Measurements from ENCODE around the gene SLC38A4. TPM values are rescaled to one million over a fixed set of nuclear protein-coding genes. Genes with fewer than 3 reads are reported as not detected.

Gene SLC38A4
- total and polyA plus RNA-seq, 2 of the 8 experiments (the other 6 are each of a cell fraction or from before 2014, with no cell fraction given) = 6.7 to 15.4 TPM

DNA sequence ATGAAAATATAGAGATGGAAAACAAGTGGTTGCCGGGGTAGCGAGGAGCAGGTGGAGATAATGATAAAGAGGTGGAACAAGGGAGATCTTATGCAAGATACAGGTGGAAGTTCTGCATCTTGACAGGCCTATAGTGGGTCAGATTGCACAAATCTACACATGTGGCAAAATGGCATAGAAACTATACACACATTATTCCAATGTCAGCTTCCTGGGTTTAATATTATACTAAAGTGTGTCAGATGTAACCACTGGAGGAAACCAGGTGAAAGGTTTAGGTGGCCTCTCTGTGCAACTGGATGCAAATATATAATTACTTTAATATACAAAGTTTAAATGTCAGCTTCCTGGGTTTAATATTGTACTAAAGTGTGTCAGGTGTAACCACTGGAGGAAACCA lies 1.1 kb downstream of the SLC38A4 start:
- H3K14ac ChIP-seq (ENCODE audit: insufficient read length) = no peak overlapping the region
- ChIA-PET CTCF (ENCODE audit: partially characterized antibody) (interaction anchor here (0.6 to 1.0 kb wide), 4 partner anchors 56 to 195 kb away, joined by 3 read pairs; no protein-coding TSS in a partner anchor), POLR2A (ENCODE audit: partially characterized antibody) (no interaction called here)
- H2BK20ac ChIP-seq (ENCODE audit: low read length) = no peak overlapping the region
- H4K91ac ChIP-seq (replicated peaks; ENCODE audit: insufficient read length, low read length) = no peak overlapping the region
- no peaks in the 10 kb centered on the region for H3K9me3 ChIP-seq (ENCODE audit: insufficient read depth in 2 of 2, low read depth in 1 of 2, low read length in 1 of 2)
- H3K9ac ChIP-seq (replicated peaks in 1 of 4; ENCODE audit: extremely low read depth in 1 of 4, low read depth in 3 of 4, low read length in 3 of 4) = no peak overlapping the region
- no peak overlapping the region for H3K18ac ChIP-seq (ENCODE audit: extremely low read depth, low read length)
- no peak overlapping the region for H2AFZ ChIP-seq (ENCODE audit: low read length)
- no peak overlapping the region for H3K27ac ChIP-seq (ENCODE audit: low read depth, low read length)
- no peaks in the 10 kb centered on the region for H3K79me2 ChIP-seq (ENCODE audit: control insufficient read depth in 1 of 2, insufficient read depth in 2 of 2, low read length in 2 of 2)
- peaks cover 0 to 4% (median 3%) of the 10 kb centered on the region in 4 experiments; a peak in 4 of 7 replicates for H3K27me3 ChIP-seq (replicated peaks in 1 of 4; ENCODE audit: control insufficient read depth in 3 of 4, extremely low read depth in 1 of 4, insufficient read depth in 3 of 4, low read length in 3 of 4)
- no peak overlapping the region for H4K8ac ChIP-seq (ENCODE audit: extremely low read depth, insufficient read depth, low read length)
- no peak for DNase-seq (ENCODE audit: low read depth in 1 of 2, low spot score in 2 of 2)
- no peak overlapping the region for H2BK5ac ChIP-seq (ENCODE audit: low read depth, low read length)
- peaks cover 3% of the 10 kb centered on the region for H3K23me2 ChIP-seq (ENCODE audit: low read depth, low read length)
- H2BK120ac ChIP-seq (replicated peaks; ENCODE audit: low read depth, low read length) = no peak overlapping the region
- no peak overlapping the region for H4K5ac ChIP-seq (ENCODE audit: insufficient read length, low read depth, low read length)
- H3K4me1 ChIP-seq (replicated peaks in 1 of 4; ENCODE audit: control insufficient read depth in 3 of 4, insufficient read depth in 4 of 4, low read length in 3 of 4) = peaks cover 0 to 7% (median 0%) of the 10 kb centered on the region in 4 experiments; a peak in 1 of 7 replicates
- no peak overlapping the region for H3K4ac ChIP-seq (replicated peaks; ENCODE audit: insufficient read length, low read depth, low read length)
- H2BK15ac ChIP-seq (ENCODE audit: low read length) = no peak overlapping the region
- no peaks in the 10 kb centered on the region for H4K20me1 ChIP-seq (replicated peaks in 1 of 2; ENCODE audit: control insufficient read depth in 1 of 2, insufficient read depth in 2 of 2, low read length in 2 of 2)
- 88% methylated on average over 2 of the region's 2 CpGs; no CpG with 5 or more reads in 1 of the 2 experiments for WGBS, 2 experiments (ENCODE audit: extremely low coverage in 1 of 2, insufficient coverage in 1 of 2, insufficient read length in 1 of 2, insufficient replicate concordance in 2 of 2, low coverage in 1 of 2, low lambda C conversion rate in 2 of 2, missing lambda C conversion rate in 1 of 2)
- H3K36me3 ChIP-seq (ENCODE audit: control insufficient read depth in 2 of 4, insufficient read depth in 4 of 4, low read length in 3 of 4) = no peaks in the 10 kb centered on the region
- H3K79me1 ChIP-seq (ENCODE audit: low read depth, low read length) = no peaks in the 10 kb centered on the region
- H3K4me2 ChIP-seq (ENCODE audit: insufficient read depth in 1 of 2, low read depth in 2 of 2, low read length in 2 of 2) = no peak overlapping the region; a peak in 1 of 4 replicates
- no peak overlapping the region for H2AK5ac ChIP-seq (ENCODE audit: low read depth, low read length)
- no peak overlapping the region for H3K23ac ChIP-seq (ENCODE audit: insufficient read length)
- no peak overlapping the region for H3K4me3 ChIP-seq (ENCODE audit: extremely low read depth in 1 of 4, insufficient read depth in 2 of 4, low read depth in 3 of 4, low read length in 4 of 4)
- H3K56ac ChIP-seq (replicated peaks; ENCODE audit: insufficient read length, low read depth, low read length) = no peak overlapping the region
- TF ChIP-seq CBX5 (IDR thresholded peaks at IDR 0.05; ENCODE audit: low read depth, low read length) (no peak), TEAD4 (IDR thresholded peaks at IDR 0.05; ENCODE audit: low read depth, low read length) (no peak), POU5F1 (IDR thresholded peaks at IDR 0.05; ENCODE audit: low read depth, low read length) (no peak), BACH1 (IDR thresholded peaks at IDR 0.05; ENCODE audit: low read length) (no peak), CBX8 (IDR thresholded peaks at IDR 0.05; ENCODE audit: borderline replicate concordance, low read depth, low read length) (no peak), YY1 (IDR thresholded peaks at IDR 0.05; ENCODE audit: low read depth, low read length) (no peak), BCL11A (IDR thresholded peaks at IDR 0.05; ENCODE audit: low read depth in 2 of 2, low read length in 2 of 2) (no peak), TBP (IDR thresholded peaks at IDR 0.05; ENCODE audit: low read depth, low read length) (no peak)
- TF ChIP-seq, protein P1, sequence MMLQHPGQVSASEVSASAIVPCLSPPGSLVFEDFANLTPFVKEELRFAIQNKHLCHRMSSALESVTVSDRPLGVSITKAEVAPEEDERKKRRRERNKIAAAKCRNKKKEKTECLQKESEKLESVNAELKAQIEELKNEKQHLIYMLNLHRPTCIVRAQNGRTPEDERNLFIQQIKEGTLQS (IDR thresholded peaks at IDR 0.05; ENCODE audit: insufficient read depth, low read depth, low read length) = no peak
- FAIRE-seq = no peak
- no peak overlapping the region for H2BK12ac ChIP-seq (ENCODE audit: low read depth, low read length)
